Measurements from ENCODE around the gene FCHSD2. TPM values are rescaled to one million over a fixed set of nuclear protein-coding genes. Genes with fewer than 3 reads are reported as not detected.
A peak's percentile ranks its signal among the peaks of the same experiment; 100 is the strongest.

The FCHSD2 gene
- total and polyA plus RNA-seq, 2 of the 13 experiments (the other 11 are each of a cell fraction or from before 2014, with no cell fraction given) = 20.5 to 24.8 TPM

GRCh38 chr11:72831521-72832300 lies 310.4 kb downstream of the FCHSD2 start (continued):
- TF ChIP-seq MXI1 (IDR thresholded peaks at IDR 0.05; ENCODE audit: borderline replicate concordance, low read depth, low read length) (no peak), PLSCR1 (CRISPR knock-in tag; IDR thresholded peaks at IDR 0.05; ENCODE audit: borderline replicate concordance) (no peak), MTERF4 (CRISPR knock-in tag; IDR thresholded peaks at IDR 0.05) (0 out of 2 replicates have a peak, but pooled peaks have one; percentile 41), STAG1 (CRISPR knock-in tag; IDR thresholded peaks at IDR 0.05) (peak; percentile 94), HNRNPLL (IDR thresholded peaks at IDR 0.05; ENCODE audit: low read depth, low read length, poor library complexity, severe bottlenecking) (no peak), ZNF567 (CRISPR knock-in tag; IDR thresholded peaks at IDR 0.05; ENCODE audit: borderline replicate concordance) (no peak), KDM4B (CRISPR knock-in tag; IDR thresholded peaks at IDR 0.05) (0 out of 2 replicates have a peak, but pooled peaks have one; percentile 53), MEF2D (CRISPR knock-in tag; IDR thresholded peaks at IDR 0.05) (no peak), ATF6 (CRISPR knock-in tag; conservative IDR thresholded peaks at IDR 0.05) (no peak), HIVEP1 (CRISPR knock-in tag; IDR thresholded peaks at IDR 0.05) (no peak), KDM5A (IDR thresholded peaks at IDR 0.05; ENCODE audit: borderline replicate concordance, low read length) (no peak), KLF13 (CRISPR knock-in tag; IDR thresholded peaks at IDR 0.05) (no peak), NCOA5 (CRISPR knock-in tag; IDR thresholded peaks at IDR 0.05) (no peak), NR3C1 (CRISPR knock-in tag; IDR thresholded peaks at IDR 0.05) (no peak), TBX2 (CRISPR knock-in tag; IDR thresholded peaks at IDR 0.05; ENCODE audit: borderline replicate concordance) (0 out of 2 replicates have a peak, but pooled peaks have one; percentile 38), HNF1B (CRISPR knock-in tag; IDR thresholded peaks at IDR 0.05) (no peak), FOSL1 (CRISPR knock-in tag; IDR thresholded peaks at IDR 0.05; ENCODE audit: borderline replicate concordance) (no peak), ZNF367 (CRISPR knock-in tag; IDR thresholded peaks at IDR 0.05; ENCODE audit: borderline replicate concordance) (no peak), ZBTB43 (CRISPR knock-in tag; conservative IDR thresholded peaks at IDR 0.05) (no peak), POLR2AphosphoS2 (IDR thresholded peaks at IDR 0.05; ENCODE audit: low read depth, low read length) (no peak), ZKSCAN5 (CRISPR knock-in tag; IDR thresholded peaks at IDR 0.05) (no peak), ZNF605 (CRISPR knock-in tag; IDR thresholded peaks at IDR 0.05) (no peak), RAD21 (CRISPR knock-in tag; IDR thresholded peaks at IDR 0.05) (peak; percentile 85), SAP130 (CRISPR knock-in tag; IDR thresholded peaks at IDR 0.05; ENCODE audit: low read depth) (0 out of 2 replicates have a peak, but pooled peaks have one; percentile 18)
